Activated naive CD8-positive, alpha-beta T cell treated with anti-CD3 and anti-CD28 coated beads, Interleukin-2, amount 50 U/mL, for 24 hours (primary cell): ENCODE measurements around the gene QDPR.

Experiments used
- ATAC-seq: fragments of 150-1000 bp; cut with Tn5 transposase; one replicate; pipeline ENCODE4 v1.10.0; 2021
- DNase-seq: peaks from one replicate; pipeline ENCODE4 v3.0.0; 2021
- H3K27ac Mint-ChIP-seq: one replicate; pipeline ENCODE4 v1.8.0; 2021; ENCODE audit warnings: mild to moderate bottlenecking, mixed read lengths
- H3K27me3 Mint-ChIP-seq: one replicate; pipeline ENCODE4 v1.8.0; 2021; ENCODE audit warnings: mixed read lengths
- H3K36me3 Mint-ChIP-seq: one replicate; pipeline ENCODE4 v1.8.0; 2021; ENCODE audit warnings: low read depth, mixed read lengths
- H3K4me1 Mint-ChIP-seq: one replicate; pipeline ENCODE4 v1.8.0; 2021; ENCODE audit warnings: mixed read lengths
- H3K4me3 Mint-ChIP-seq: one replicate; pipeline ENCODE4 v1.8.0; 2021; ENCODE audit warnings: mild to moderate bottlenecking, moderate library complexity, mixed read lengths
- H3K9me3 Mint-ChIP-seq: one replicate; pipeline ENCODE4 v1.8.0; 2021; ENCODE audit warnings: mixed read lengths

Gene QDPR

GRCh38 chr4:17512973-17513665 is 1.2 kb upstream of the QDPR start:
- Mint-ChIP-seq H3K27ac (no peak overlapping the region), H3K27me3 (peaks cover 5% of the 10 kb centered on the region), H3K9me3 (no peaks in the 10 kb centered on the region), H3K36me3 (peaks cover 19% of the 10 kb centered on the region), H3K4me3 (peak overlapping the region; percentile 68), H3K4me1 (peaks cover 34% of the 10 kb centered on the region)
- no peak for ATAC-seq
- no peak for DNase-seq

- peaks cover 36% of the 10 kb centered on the region for H3K4me1 Mint-ChIP-seq
- peaks cover 3% of the 10 kb centered on the region for H3K27me3 Mint-ChIP-seq
Measured at GRCh38 chr4:17511509-17511949, 361 bp downstream of the QDPR start.

DNA sequence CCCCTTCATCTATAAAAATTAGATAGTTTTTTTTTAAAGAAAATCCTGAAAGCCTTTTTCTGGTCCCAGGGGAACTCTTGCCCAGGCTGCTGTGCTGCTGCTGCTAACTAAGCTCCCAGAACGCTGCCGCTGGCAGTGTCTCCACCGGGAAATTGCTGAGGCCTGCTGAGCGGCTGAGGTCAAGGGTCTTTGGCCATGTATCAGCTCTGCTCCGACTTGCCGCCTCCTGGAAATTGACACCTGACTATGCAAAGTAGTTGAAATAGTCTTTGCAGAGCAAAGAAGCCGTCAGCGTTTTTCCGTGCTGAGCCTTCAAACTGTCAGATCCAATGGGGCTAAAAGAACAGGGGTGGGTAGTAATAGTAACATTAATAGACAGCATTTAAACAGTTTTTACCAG is 839 bp downstream of the QDPR start:
- H3K4me3 Mint-ChIP-seq, result peak overlapping the region; percentile 99
- DNase-seq (peak; percentile 8), ATAC-seq (no peak)
- peak overlapping the region; percentile 97 for H3K27ac Mint-ChIP-seq
- no peaks in the 10 kb centered on the region for H3K9me3 Mint-ChIP-seq
- peaks cover 2% of the 10 kb centered on the region for H3K27me3 Mint-ChIP-seq
- peaks cover 36% of the 10 kb centered on the region for H3K4me1 Mint-ChIP-seq
- H3K36me3 Mint-ChIP-seq, result peaks cover 29% of the 10 kb centered on the region

More at GRCh38 chr4:17511509-17511949, 361 bp downstream of the QDPR start:
- DNase-seq, result peak; percentile 61
- H3K4me3 Mint-ChIP-seq, result peak overlapping the region; percentile 99
- no peaks in the 10 kb centered on the region for H3K9me3 Mint-ChIP-seq
- ATAC-seq, result peak; percentile 77
- peaks cover 29% of the 10 kb centered on the region for H3K36me3 Mint-ChIP-seq
- H3K27ac Mint-ChIP-seq, result peak overlapping the region; percentile 97

DNA sequence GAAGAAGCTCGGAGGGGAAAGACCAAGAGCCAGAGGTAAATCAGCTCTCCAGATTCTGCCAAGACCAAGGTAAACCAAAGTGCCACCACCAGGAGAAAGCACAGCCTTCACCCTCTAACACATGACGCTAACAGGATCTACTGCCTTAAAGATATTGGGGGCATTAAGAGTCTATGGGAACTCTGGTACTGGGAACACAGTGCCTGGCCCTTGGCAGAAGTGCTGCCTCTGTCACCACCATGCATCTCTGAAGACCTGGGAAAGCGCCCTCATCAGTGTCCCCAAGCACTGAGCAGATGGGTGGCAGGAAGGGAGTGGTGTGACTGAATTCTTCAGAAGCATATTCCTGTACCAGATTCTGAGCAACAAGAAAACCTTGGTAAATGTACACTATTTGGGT is 1.3 kb downstream of the QDPR start:
- peak overlapping the region; percentile 4 for H3K27ac Mint-ChIP-seq
- peaks cover 31% of the 10 kb centered on the region for H3K36me3 Mint-ChIP-seq
- ATAC-seq (no peak), DNase-seq (no peak)
- peak overlapping the region; percentile 99 for H3K4me3 Mint-ChIP-seq
- no peaks in the 10 kb centered on the region for H3K9me3 Mint-ChIP-seq
- no peaks in the 10 kb centered on the region for H3K27me3 Mint-ChIP-seq
- peaks cover 36% of the 10 kb centered on the region for H3K4me1 Mint-ChIP-seq

- Mint-ChIP-seq H3K36me3 (peaks cover 56% of the 10 kb centered on the region), H3K27ac (no peak overlapping the region), H3K9me3 (no peaks in the 10 kb centered on the region), H3K27me3 (no peaks in the 10 kb centered on the region), H3K4me1 (peaks cover 12% of the 10 kb centered on the region), H3K4me3 (no peak overlapping the region)
- DNase-seq, result no peak
- no peak for ATAC-seq
Measured at GRCh38 chr4:17504081-17504480, 7.8 kb downstream of the QDPR start.

GRCh38 chr4:17502756-17503155 is 9.1 kb downstream of the QDPR start:
- H3K4me1 Mint-ChIP-seq, result peaks cover 10% of the 10 kb centered on the region
- ATAC-seq (no peak), DNase-seq (no peak)
- H3K9me3 Mint-ChIP-seq, result no peaks in the 10 kb centered on the region
- H3K4me3 Mint-ChIP-seq, result no peak overlapping the region
- H3K27me3 Mint-ChIP-seq, result no peaks in the 10 kb centered on the region
- H3K36me3 Mint-ChIP-seq, result peaks cover 55% of the 10 kb centered on the region
- no peak overlapping the region for H3K27ac Mint-ChIP-seq

DNA sequence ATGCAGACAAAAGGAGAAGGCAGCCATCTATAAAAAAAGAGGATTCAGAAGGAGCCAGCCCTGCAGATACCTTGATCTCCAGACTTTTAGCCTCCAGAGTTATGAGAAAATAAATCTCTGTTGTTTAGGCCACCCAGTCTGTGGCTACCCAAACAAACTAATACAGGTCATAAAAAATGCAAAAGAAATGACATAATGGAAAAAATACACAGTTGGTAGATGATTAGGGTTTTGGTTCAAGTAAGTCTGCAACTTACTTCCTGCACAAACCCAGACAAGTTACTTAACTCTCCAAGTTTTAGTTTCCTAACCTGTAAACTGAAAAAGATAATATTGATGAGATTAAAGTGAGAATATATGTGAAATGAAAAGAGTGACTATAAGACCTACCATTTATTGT is 11.3 kb downstream of the QDPR start:
- H3K27me3 Mint-ChIP-seq, result no peaks in the 10 kb centered on the region
- H3K9me3 Mint-ChIP-seq, result no peaks in the 10 kb centered on the region
- DNase-seq (no peak), ATAC-seq (no peak)
- peaks cover 8% of the 10 kb centered on the region for H3K4me1 Mint-ChIP-seq
- peak overlapping the region; percentile 45 for H3K27ac Mint-ChIP-seq
- no peak overlapping the region for H3K4me3 Mint-ChIP-seq
- H3K36me3 Mint-ChIP-seq, result peaks cover 45% of the 10 kb centered on the region

DNA sequence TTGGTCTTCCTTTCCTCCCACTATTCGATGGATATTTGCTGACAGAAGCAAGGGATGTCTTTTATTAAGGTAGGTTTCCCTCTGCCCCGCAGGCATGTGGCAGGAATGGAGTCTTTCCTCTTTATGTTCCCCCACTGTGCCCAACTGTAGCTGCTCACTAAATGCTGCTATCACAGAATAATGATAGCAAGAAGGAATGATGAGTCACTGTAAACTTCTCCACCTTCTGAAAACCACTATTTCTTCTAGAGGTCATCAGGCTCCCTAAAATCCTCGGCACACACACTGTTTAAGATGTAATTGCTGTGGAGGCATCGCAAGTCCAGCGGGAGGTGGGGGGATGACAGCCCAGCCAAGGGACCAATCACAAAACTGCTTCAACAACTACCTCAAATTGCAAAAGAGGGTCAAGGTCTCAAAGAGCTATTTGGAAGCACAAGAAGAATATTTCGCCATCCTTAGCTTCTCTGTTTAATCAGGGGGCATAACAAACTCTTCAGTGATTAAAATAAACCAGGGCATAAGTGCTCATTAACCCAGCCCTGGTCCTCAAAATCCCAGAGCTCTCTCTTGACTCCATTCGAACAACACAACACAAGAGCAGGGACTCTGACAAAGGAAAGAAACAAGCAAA is 13.9 kb downstream of the QDPR start:
- Mint-ChIP-seq H3K9me3 (no peaks in the 10 kb centered on the region), H3K4me3 (no peak overlapping the region), H3K4me1 (peaks cover 19% of the 10 kb centered on the region), H3K36me3 (peaks cover 38% of the 10 kb centered on the region), H3K27me3 (no peaks in the 10 kb centered on the region), H3K27ac (peak overlapping the region; percentile 3)
- DNase-seq, result no peak
- ATAC-seq, result no peak

DNA sequence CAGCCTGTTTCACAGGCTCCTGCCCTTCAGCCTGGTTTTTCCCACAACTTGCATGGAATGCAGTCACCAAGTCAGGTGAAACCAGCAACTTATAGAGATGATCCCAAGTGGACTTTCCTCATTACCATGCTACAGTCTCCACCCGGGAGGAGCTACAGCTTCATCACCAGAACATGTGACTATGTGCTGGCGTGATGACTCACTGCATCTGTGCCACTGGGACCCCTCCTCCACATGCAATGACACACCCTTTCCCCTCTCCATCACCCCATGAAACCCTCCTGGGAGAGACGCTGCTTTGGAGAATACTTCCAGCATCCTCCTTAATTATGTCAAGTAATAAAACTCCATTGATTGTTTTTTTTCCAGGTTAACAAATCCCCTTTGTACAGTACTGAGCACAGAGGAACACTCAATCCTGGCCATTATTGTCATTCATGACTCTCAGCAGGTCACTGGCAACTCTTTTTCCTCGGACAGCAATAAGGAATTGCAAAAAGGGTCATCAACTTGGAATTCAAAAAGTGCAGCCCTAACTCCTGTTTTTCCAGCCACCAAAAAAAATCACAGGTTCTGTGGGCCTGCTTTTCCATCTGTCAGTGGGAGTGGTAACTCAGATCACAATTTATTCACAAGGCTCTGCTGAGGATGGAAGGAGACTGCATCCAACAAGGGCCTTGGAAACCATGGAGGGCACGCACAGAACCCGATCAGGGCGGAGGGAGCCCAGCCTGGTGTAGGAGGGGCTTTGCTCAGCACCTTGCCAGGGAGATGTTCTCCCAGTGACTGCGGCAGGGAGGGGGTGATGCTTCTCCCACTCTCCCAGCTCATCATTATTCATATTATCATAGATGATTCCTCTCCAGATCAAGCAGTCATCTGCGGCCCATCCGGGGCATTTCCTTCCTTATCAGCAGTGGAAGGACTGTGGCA is 17.4 kb downstream of the QDPR start:
- H3K27ac Mint-ChIP-seq, result peak overlapping the region; percentile 37

DNA sequence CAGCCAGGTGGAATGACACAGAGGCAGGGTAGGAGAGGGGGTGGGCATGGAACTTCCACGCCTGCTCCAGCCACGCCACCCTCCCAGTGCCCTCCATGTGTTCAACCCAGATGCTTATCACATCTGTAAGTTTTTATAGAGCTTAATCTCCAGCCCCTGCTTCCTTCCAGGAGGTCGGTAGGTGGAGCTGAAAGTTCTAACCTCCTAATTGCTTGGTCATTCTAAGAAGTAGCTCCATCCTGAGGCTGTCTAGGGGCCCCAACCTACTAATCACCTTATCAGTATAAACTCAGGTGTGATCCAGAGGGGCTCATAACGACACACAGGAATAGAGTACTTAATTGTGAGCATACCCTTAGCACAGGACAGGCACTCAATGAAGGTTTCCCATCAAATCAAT is 18.3 kb downstream of the QDPR start:
- Mint-ChIP-seq H3K4me1 (peaks cover 11% of the 10 kb centered on the region), H3K27ac (peak overlapping the region; percentile 37), H3K36me3 (peaks cover 39% of the 10 kb centered on the region), H3K9me3 (no peaks in the 10 kb centered on the region), H3K27me3 (no peaks in the 10 kb centered on the region), H3K4me3 (no peak overlapping the region)
- DNase-seq, result no peak
- ATAC-seq, result no peak

More for the DNA sequence above, 17.4 kb downstream of the QDPR start:
- Mint-ChIP-seq H3K36me3 (peaks cover 37% of the 10 kb centered on the region), H3K27me3 (no peaks in the 10 kb centered on the region), H3K4me3 (no peak overlapping the region), H3K4me1 (peaks cover 13% of the 10 kb centered on the region), H3K9me3 (no peaks in the 10 kb centered on the region)
- ATAC-seq (peak; percentile 76), DNase-seq (no peak)

GRCh38 chr4:17492876-17493275 is 19.0 kb downstream of the QDPR start:
- DNase-seq (no peak), ATAC-seq (no peak)
- Mint-ChIP-seq H3K9me3 (no peaks in the 10 kb centered on the region), H3K27ac (no peak overlapping the region), H3K4me1 (peaks cover 11% of the 10 kb centered on the region), H3K4me3 (no peak overlapping the region), H3K36me3 (peaks cover 39% of the 10 kb centered on the region), H3K27me3 (no peaks in the 10 kb centered on the region)

DNA sequence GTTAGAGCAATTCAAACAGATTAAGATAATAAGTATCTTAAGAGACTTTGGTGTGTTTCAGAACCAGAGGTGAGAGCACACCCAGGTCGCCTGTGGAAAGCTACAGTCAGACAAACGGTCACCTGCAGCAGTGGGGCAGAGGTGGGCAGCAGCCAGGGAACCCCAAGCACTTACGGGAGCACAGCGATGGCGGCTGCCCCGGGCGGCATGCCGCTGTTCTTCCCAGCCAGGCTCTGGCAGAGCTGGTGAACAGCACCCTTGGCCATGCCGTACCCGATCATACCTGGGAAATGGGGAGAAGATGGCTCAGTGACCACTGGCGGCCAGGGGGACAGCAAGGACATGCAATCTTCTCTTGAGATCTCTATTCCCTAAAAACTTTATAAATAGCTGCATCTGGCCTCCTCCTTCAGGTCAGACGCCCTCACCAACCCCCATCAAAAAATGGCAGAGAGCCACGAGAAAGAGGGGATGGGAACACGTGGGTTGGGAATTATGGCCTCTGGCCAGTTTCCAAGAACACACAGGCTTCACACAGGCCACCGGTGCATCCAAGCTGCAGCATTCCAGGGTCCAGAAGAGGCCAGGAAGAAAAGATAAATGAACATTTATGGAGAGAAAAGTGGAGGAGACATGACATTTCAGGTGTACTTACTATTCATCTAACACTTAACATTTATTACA is 19.7 kb downstream of the QDPR start:
- H3K27ac Mint-ChIP-seq, result no peak overlapping the region
- peaks cover 37% of the 10 kb centered on the region for H3K36me3 Mint-ChIP-seq
- ATAC-seq (no peak), DNase-seq (no peak)
- H3K4me3 Mint-ChIP-seq, result no peak overlapping the region
- H3K4me1 Mint-ChIP-seq, result peaks cover 11% of the 10 kb centered on the region
- no peaks in the 10 kb centered on the region for H3K9me3 Mint-ChIP-seq
- no peaks in the 10 kb centered on the region for H3K27me3 Mint-ChIP-seq

DNA sequence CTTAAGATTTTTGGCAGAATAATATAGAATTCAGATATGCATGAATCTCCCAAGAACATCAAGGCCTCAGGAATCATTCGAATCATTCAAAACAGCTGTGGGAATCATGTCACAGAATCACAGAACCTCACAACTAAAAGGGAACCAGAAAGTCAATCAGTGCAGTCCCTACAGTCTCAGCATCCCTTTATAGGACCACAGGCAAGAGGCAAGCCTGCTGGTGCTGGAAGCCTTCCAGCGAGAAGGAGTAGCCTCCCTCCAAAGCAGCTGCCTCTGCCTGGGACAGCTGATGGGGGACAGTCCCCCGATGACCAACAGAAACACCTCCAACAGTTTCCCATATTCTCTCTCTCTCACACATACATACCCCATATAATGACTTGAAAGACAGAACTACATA is 20.7 kb downstream of the QDPR start:
- no peak for ATAC-seq
- Mint-ChIP-seq H3K36me3 (peaks cover 47% of the 10 kb centered on the region), H3K4me1 (peaks cover 11% of the 10 kb centered on the region), H3K9me3 (no peaks in the 10 kb centered on the region), H3K27ac (no peak overlapping the region), H3K4me3 (no peak overlapping the region), H3K27me3 (no peaks in the 10 kb centered on the region)
- DNase-seq, result no peak

DNA sequence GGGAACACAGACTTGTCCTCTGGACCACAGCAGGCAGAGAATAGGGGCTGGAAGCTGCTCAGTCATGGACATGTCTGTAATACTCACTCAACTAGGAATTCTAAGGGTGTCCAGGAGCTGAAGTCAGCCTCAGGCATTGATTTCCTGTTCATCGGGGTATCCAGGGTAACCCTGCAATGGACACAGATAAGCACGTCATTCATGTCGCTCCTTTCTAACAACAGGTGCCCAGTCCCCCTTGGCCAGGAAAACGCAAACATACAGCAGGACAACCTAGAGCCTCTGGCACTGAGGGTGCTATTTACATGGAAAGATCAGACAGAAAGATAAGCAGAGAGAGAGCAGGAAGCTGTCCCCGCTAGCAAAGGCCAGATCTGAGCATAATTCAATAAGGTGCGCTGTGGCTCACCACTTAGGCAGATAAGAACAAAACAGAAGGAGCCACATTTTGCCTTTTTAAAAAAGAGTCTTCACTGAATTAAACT is 21.3 kb downstream of the QDPR start:
- Mint-ChIP-seq H3K9me3 (no peaks in the 10 kb centered on the region), H3K27ac (no peak overlapping the region), H3K27me3 (no peaks in the 10 kb centered on the region), H3K4me1 (peaks cover 11% of the 10 kb centered on the region), H3K4me3 (no peak overlapping the region), H3K36me3 (peaks cover 50% of the 10 kb centered on the region)
- no peak for ATAC-seq
- DNase-seq, result no peak
